ENCODE results near the gene PTBP1.

GRCh38 chr19:791567-792305, 5.5 kb upstream of the PTBP1 start:
- no peak for TF ChIP-seq GABPA (IDR thresholded peaks at IDR 0.05 in 1 of 2, conservative IDR thresholded peaks at IDR 0.05 in 1 of 2)
- TF ChIP-seq, protein P1, sequence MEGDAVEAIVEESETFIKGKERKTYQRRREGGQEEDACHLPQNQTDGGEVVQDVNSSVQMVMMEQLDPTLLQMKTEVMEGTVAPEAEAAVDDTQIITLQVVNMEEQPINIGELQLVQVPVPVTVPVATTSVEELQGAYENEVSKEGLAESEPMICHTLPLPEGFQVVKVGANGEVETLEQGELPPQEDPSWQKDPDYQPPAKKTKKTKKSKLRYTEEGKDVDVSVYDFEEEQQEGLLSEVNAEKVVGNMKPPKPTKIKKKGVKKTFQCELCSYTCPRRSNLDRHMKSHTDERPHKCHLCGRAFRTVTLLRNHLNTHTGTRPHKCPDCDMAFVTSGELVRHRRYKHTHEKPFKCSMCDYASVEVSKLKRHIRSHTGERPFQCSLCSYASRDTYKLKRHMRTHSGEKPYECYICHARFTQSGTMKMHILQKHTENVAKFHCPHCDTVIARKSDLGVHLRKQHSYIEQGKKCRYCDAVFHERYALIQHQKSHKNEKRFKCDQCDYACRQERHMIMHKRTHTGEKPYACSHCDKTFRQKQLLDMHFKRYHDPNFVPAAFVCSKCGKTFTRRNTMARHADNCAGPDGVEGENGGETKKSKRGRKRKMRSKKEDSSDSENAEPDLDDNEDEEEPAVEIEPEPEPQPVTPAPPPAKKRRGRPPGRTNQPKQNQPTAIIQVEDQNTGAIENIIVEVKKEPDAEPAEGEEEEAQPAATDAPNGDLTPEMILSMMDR (IDR thresholded peaks at IDR 0.05; ENCODE audit: low read depth, low read length, missing input control), result no peak
- no peak for TF ChIP-seq YY1 (IDR thresholded peaks at IDR 0.05)

Measured in liver (tissue), 3 donors.